ENCODE measurements around the gene ROCK1. TPM values are rescaled to one million over a fixed set of nuclear protein-coding genes. Genes with fewer than 3 reads are reported as not detected.
A peak's percentile ranks its signal among the peaks of the same experiment; 100 is the strongest.

The ROCK1 gene
- total RNA-seq: 56.5 TPM
- 10.5 TPM for polyA plus RNA-seq (ENCODE audit: insufficient read depth, low read depth, low replicate concordance)
- long read RNA-seq, donor 1, partial matches to known transcripts: 13 of 13 reads
- long read RNA-seq, donor 1, other reads (novel, unspliced or antisense): 0 of 13 reads
- long read RNA-seq, donor 2: 0 reads
- long read RNA-seq, donor 3, partial matches to known transcripts: 30 of 33 reads
- long read RNA-seq, donor 3, other reads (novel, unspliced or antisense): 0 of 33 reads
- long read RNA-seq, donor 4, partial matches to known transcripts: 15 of 15 reads
- long read RNA-seq, donor 4, other reads (novel, unspliced or antisense): 0 of 15 reads
- long read RNA-seq, donor 5: 0 reads
- long read RNA-seq, donor 6, partial matches to known transcripts: 16 of 16 reads
- long read RNA-seq, donor 6, other reads (novel, unspliced or antisense): 0 of 16 reads
- long read RNA-seq, donor 7, partial matches to known transcripts: 75 of 81 reads
- long read RNA-seq, donor 7, other reads (novel, unspliced or antisense): 6 of 81 reads
- long read RNA-seq, donor 8, partial matches to known transcripts: 0 of 1 reads
- long read RNA-seq, donor 8, other reads (novel, unspliced or antisense): 0 of 1 reads
- long read RNA-seq, donor 9: 0 reads
- long read RNA-seq, donor 10, partial matches to known transcripts: 33 of 33 reads
- long read RNA-seq, donor 10, other reads (novel, unspliced or antisense): 0 of 33 reads

- Histone ChIP-seq H3K36me3 (ENCODE audit: control insufficient read depth in 2 of 3, insufficient read depth in 3 of 3, low read length in 3 of 3) (no peaks in the 10 kb centered on the region), H3K4me3 (ENCODE audit: low read length in 3 of 3) (peak within 1 kb of the TSS; percentile 92 to 94 (median 92)), H3K27me3 (ENCODE audit: control insufficient read depth, insufficient read depth, low read length) (no peaks in the 10 kb centered on the region), H3K9ac (ENCODE audit: low read length in 3 of 3) (peak within 1 kb of the TSS; percentile 75 to 98 (median 94)), H3K27ac (ENCODE audit: low read depth in 2 of 2, low read length in 2 of 2) (peak within 1 kb of the TSS; percentile 95 to 99), H3K4me1 (ENCODE audit: control insufficient read depth in 2 of 3, insufficient read depth in 2 of 3, low read depth in 1 of 3, low read length in 3 of 3) (peaks cover 0 to 7% (median 0%) of the 10 kb centered on the region in 3 donors), H3K9me3 (ENCODE audit: control insufficient read depth in 2 of 3, insufficient read depth in 1 of 3, low read length in 3 of 3) (no peaks in the 10 kb centered on the region)
- intact Hi-C loops (cut with DNase I): no loop called here
- FAIRE-seq (no peak), DNase-seq (peak; percentile 97 to 100 (median 99))
- TF ChIP-seq CTCF (IDR thresholded peaks at IDR 0.05; ENCODE audit: borderline replicate concordance, extremely low read depth, insufficient read depth): no peak
Measured at GRCh38 chr18:21111346-21112139, at the start of gene ROCK1. ROCK1 (minus strand) TSS chr18:21111813; CDS start chr18:21110910, 903 bp downstream.

- TF ChIP-seq CTCF (IDR thresholded peaks at IDR 0.05; ENCODE audit: borderline replicate concordance, extremely low read depth, insufficient read depth): no peak
- H3K9me3 ChIP-seq (ENCODE audit: control insufficient read depth in 2 of 3, insufficient read depth in 1 of 3, low read length in 3 of 3): peaks cover 0 to 18% (median 3%) of the 10 kb centered on the region in 3 donors
- no peaks in the 10 kb centered on the region for H3K4me1 ChIP-seq (ENCODE audit: control insufficient read depth in 2 of 3, insufficient read depth in 2 of 3, low read depth in 1 of 3, low read length in 3 of 3)
- FAIRE-seq (peak; percentile 80), DNase-seq (no peak)
- H3K9ac ChIP-seq (ENCODE audit: low read length in 3 of 3): no peak overlapping the region
- intact Hi-C loops (cut with DNase I): no loop called here
- no peaks in the 10 kb centered on the region for H3K27me3 ChIP-seq (ENCODE audit: control insufficient read depth, insufficient read depth, low read length)
- H3K27ac ChIP-seq (ENCODE audit: low read depth in 2 of 2, low read length in 2 of 2): no peak overlapping the region
- H3K4me3 ChIP-seq (ENCODE audit: low read length in 3 of 3): no peak overlapping the region
- no peaks in the 10 kb centered on the region for H3K36me3 ChIP-seq (ENCODE audit: control insufficient read depth in 2 of 3, insufficient read depth in 3 of 3, low read length in 3 of 3)
Measured at GRCh38 chr18:21155443-21155842, 43.8 kb upstream of the ROCK1 start.

GRCh38 chr18:21146016-21146415 is 34.4 kb upstream of the ROCK1 start:
- FAIRE-seq (no peak), DNase-seq (no peak)

More at GRCh38 chr18:21146016-21146415, 34.4 kb upstream of the ROCK1 start:
- Histone ChIP-seq H3K27ac (ENCODE audit: low read depth in 2 of 2, low read length in 2 of 2) (no peak overlapping the region), H3K9ac (ENCODE audit: low read length in 3 of 3) (no peak overlapping the region), H3K4me1 (ENCODE audit: control insufficient read depth in 2 of 3, insufficient read depth in 2 of 3, low read depth in 1 of 3, low read length in 3 of 3) (no peaks in the 10 kb centered on the region), H3K9me3 (ENCODE audit: control insufficient read depth in 2 of 3, insufficient read depth in 1 of 3, low read length in 3 of 3) (no peaks in the 10 kb centered on the region), H3K36me3 (ENCODE audit: control insufficient read depth in 2 of 3, insufficient read depth in 3 of 3, low read length in 3 of 3) (no peaks in the 10 kb centered on the region), H3K27me3 (ENCODE audit: control insufficient read depth, insufficient read depth, low read length) (no peaks in the 10 kb centered on the region), H3K4me3 (ENCODE audit: low read length in 3 of 3) (no peak overlapping the region)
- intact Hi-C loops (cut with DNase I): no loop called here
- no peak for TF ChIP-seq CTCF (IDR thresholded peaks at IDR 0.05; ENCODE audit: borderline replicate concordance, extremely low read depth, insufficient read depth)

All from kidney (tissue), 22 donors.